ENCODE results near the gene MYCBP2.

The MYCBP2 gene

GRCh38 chr13:77338961-77339401 lies 12.1 kb upstream of the MYCBP2 start:
- Histone ChIP-seq H3K27ac (ENCODE audit: low read length) (no peak overlapping the region), H3K4me1 (ENCODE audit: control insufficient read depth, insufficient read depth, low read length) (no peaks in the 10 kb centered on the region), H3K27me3 (ENCODE audit: control insufficient read depth in 1 of 2, insufficient read depth in 2 of 2, low read length in 2 of 2) (no peaks in the 10 kb centered on the region), H3K36me3 (ENCODE audit: control insufficient read depth in 2 of 2, insufficient read depth in 2 of 2, low read length in 2 of 2) (no peaks in the 10 kb centered on the region), H3K9me3 (ENCODE audit: control insufficient read depth in 2 of 2, low read length in 2 of 2) (no peaks in the 10 kb centered on the region), H3K4me3 (ENCODE audit: low read length in 2 of 2) (no peak overlapping the region), H3K9ac (ENCODE audit: low read length in 2 of 2) (no peak overlapping the region)

GRCh38 chr13:77338329-77338728 lies 11.4 kb upstream of the MYCBP2 start:
- Histone ChIP-seq H3K4me1 (ENCODE audit: control insufficient read depth, insufficient read depth, low read length) (no peaks in the 10 kb centered on the region), H3K9me3 (ENCODE audit: control insufficient read depth in 2 of 2, low read length in 2 of 2) (no peaks in the 10 kb centered on the region), H3K27ac (ENCODE audit: low read length) (no peak overlapping the region), H3K27me3 (ENCODE audit: control insufficient read depth in 1 of 2, insufficient read depth in 2 of 2, low read length in 2 of 2) (no peaks in the 10 kb centered on the region), H3K36me3 (ENCODE audit: control insufficient read depth in 2 of 2, insufficient read depth in 2 of 2, low read length in 2 of 2) (no peaks in the 10 kb centered on the region), H3K4me3 (ENCODE audit: low read length in 2 of 2) (no peak overlapping the region), H3K9ac (ENCODE audit: low read length in 2 of 2) (no peak overlapping the region)

- H3K36me3 ChIP-seq (ENCODE audit: control insufficient read depth in 2 of 2, insufficient read depth in 2 of 2, low read length in 2 of 2), result no peaks in the 10 kb centered on the region
- no peaks in the 10 kb centered on the region for H3K27me3 ChIP-seq (ENCODE audit: control insufficient read depth in 1 of 2, insufficient read depth in 2 of 2, low read length in 2 of 2)
- H3K9me3 ChIP-seq (ENCODE audit: control insufficient read depth in 2 of 2, low read length in 2 of 2), result no peaks in the 10 kb centered on the region
- no peak overlapping the region for H3K9ac ChIP-seq (ENCODE audit: low read length in 2 of 2)
- no peak overlapping the region for H3K4me3 ChIP-seq (ENCODE audit: low read length in 2 of 2)
- H3K27ac ChIP-seq (ENCODE audit: low read length), result no peak overlapping the region
- no peaks in the 10 kb centered on the region for H3K4me1 ChIP-seq (ENCODE audit: control insufficient read depth, insufficient read depth, low read length)
These were observed 10.3 kb upstream of the MYCBP2 start for GRCh38 chr13:77337159-77337558.

GRCh38 chr13:77335543-77335942 lies 8.6 kb upstream of the MYCBP2 start:
- H3K4me3 ChIP-seq (ENCODE audit: low read length in 2 of 2), result no peak overlapping the region
- H3K4me1 ChIP-seq (ENCODE audit: control insufficient read depth, insufficient read depth, low read length), result no peaks in the 10 kb centered on the region
- H3K9ac ChIP-seq (ENCODE audit: low read length in 2 of 2), result no peak overlapping the region
- no peaks in the 10 kb centered on the region for H3K27me3 ChIP-seq (ENCODE audit: control insufficient read depth in 1 of 2, insufficient read depth in 2 of 2, low read length in 2 of 2)
- H3K36me3 ChIP-seq (ENCODE audit: control insufficient read depth in 2 of 2, insufficient read depth in 2 of 2, low read length in 2 of 2), result no peaks in the 10 kb centered on the region
- no peak overlapping the region for H3K27ac ChIP-seq (ENCODE audit: low read length)
- H3K9me3 ChIP-seq (ENCODE audit: control insufficient read depth in 2 of 2, low read length in 2 of 2), result no peaks in the 10 kb centered on the region

GRCh38 chr13:77333594-77333993 lies 6.7 kb upstream of the MYCBP2 start:
- Histone ChIP-seq H3K4me1 (ENCODE audit: control insufficient read depth, insufficient read depth, low read length) (peaks cover 4% of the 10 kb centered on the region), H3K27ac (ENCODE audit: low read length) (no peak overlapping the region), H3K36me3 (ENCODE audit: control insufficient read depth in 2 of 2, insufficient read depth in 2 of 2, low read length in 2 of 2) (no peaks in the 10 kb centered on the region), H3K4me3 (ENCODE audit: low read length in 2 of 2) (no peak overlapping the region), H3K27me3 (ENCODE audit: control insufficient read depth in 1 of 2, insufficient read depth in 2 of 2, low read length in 2 of 2) (no peaks in the 10 kb centered on the region), H3K9me3 (ENCODE audit: control insufficient read depth in 2 of 2, low read length in 2 of 2) (no peaks in the 10 kb centered on the region), H3K9ac (ENCODE audit: low read length in 2 of 2) (no peak overlapping the region)

- Histone ChIP-seq H3K27me3 (ENCODE audit: control insufficient read depth in 1 of 2, insufficient read depth in 2 of 2, low read length in 2 of 2) (no peaks in the 10 kb centered on the region), H3K36me3 (ENCODE audit: control insufficient read depth in 2 of 2, insufficient read depth in 2 of 2, low read length in 2 of 2) (no peaks in the 10 kb centered on the region), H3K9ac (ENCODE audit: low read length in 2 of 2) (no peak overlapping the region), H3K4me3 (ENCODE audit: low read length in 2 of 2) (no peak overlapping the region), H3K9me3 (ENCODE audit: control insufficient read depth in 2 of 2, low read length in 2 of 2) (no peaks in the 10 kb centered on the region), H3K4me1 (ENCODE audit: control insufficient read depth, insufficient read depth, low read length) (peaks cover 8% of the 10 kb centered on the region), H3K27ac (ENCODE audit: low read length) (no peak overlapping the region)
These were observed 4.5 kb upstream of the MYCBP2 start for GRCh38 chr13:77331421-77331820.

GRCh38 chr13:77329911-77330584 lies 3.2 kb upstream of the MYCBP2 start:
- Histone ChIP-seq H3K9me3 (ENCODE audit: control insufficient read depth in 2 of 2, low read length in 2 of 2) (no peaks in the 10 kb centered on the region), H3K9ac (ENCODE audit: low read length in 2 of 2) (peak overlapping the region; percentile 62 to 70), H3K4me3 (ENCODE audit: low read length in 2 of 2) (peak overlapping the region; percentile 90 to 93), H3K27me3 (ENCODE audit: control insufficient read depth in 1 of 2, insufficient read depth in 2 of 2, low read length in 2 of 2) (no peaks in the 10 kb centered on the region), H3K36me3 (ENCODE audit: control insufficient read depth in 2 of 2, insufficient read depth in 2 of 2, low read length in 2 of 2) (no peaks in the 10 kb centered on the region), H3K27ac (ENCODE audit: low read length) (peak overlapping the region; percentile 68), H3K4me1 (ENCODE audit: control insufficient read depth, insufficient read depth, low read length) (peaks cover 8% of the 10 kb centered on the region)

GRCh38 chr13:77329133-77329910 lies 2.4 kb upstream of the MYCBP2 start:
- Histone ChIP-seq H3K9me3 (ENCODE audit: control insufficient read depth in 2 of 2, low read length in 2 of 2) (no peaks in the 10 kb centered on the region), H3K4me3 (ENCODE audit: low read length in 2 of 2) (peak overlapping the region; percentile 90 to 93), H3K27me3 (ENCODE audit: control insufficient read depth in 1 of 2, insufficient read depth in 2 of 2, low read length in 2 of 2) (no peaks in the 10 kb centered on the region), H3K27ac (ENCODE audit: low read length) (peak overlapping the region; percentile 68), H3K36me3 (ENCODE audit: control insufficient read depth in 2 of 2, insufficient read depth in 2 of 2, low read length in 2 of 2) (no peaks in the 10 kb centered on the region), H3K9ac (ENCODE audit: low read length in 2 of 2) (peak overlapping the region; percentile 62 to 70), H3K4me1 (ENCODE audit: control insufficient read depth, insufficient read depth, low read length) (peaks cover 8% of the 10 kb centered on the region)

- H3K4me1 ChIP-seq (ENCODE audit: control insufficient read depth, insufficient read depth, low read length), result peaks cover 8% of the 10 kb centered on the region
- H3K27ac ChIP-seq (ENCODE audit: low read length), result peak overlapping the region; percentile 68
- no peaks in the 10 kb centered on the region for H3K36me3 ChIP-seq (ENCODE audit: control insufficient read depth in 2 of 2, insufficient read depth in 2 of 2, low read length in 2 of 2)
- peak overlapping the region; percentile 90 to 93 for H3K4me3 ChIP-seq (ENCODE audit: low read length in 2 of 2)
- H3K9ac ChIP-seq (ENCODE audit: low read length in 2 of 2), result peak overlapping the region; percentile 62 to 70
- no peaks in the 10 kb centered on the region for H3K27me3 ChIP-seq (ENCODE audit: control insufficient read depth in 1 of 2, insufficient read depth in 2 of 2, low read length in 2 of 2)
- no peaks in the 10 kb centered on the region for H3K9me3 ChIP-seq (ENCODE audit: control insufficient read depth in 2 of 2, low read length in 2 of 2)
These were observed 1.9 kb upstream of the MYCBP2 start for GRCh38 chr13:77328819-77329132.

GRCh38 chr13:77325371-77325980 lies 1.4 kb downstream of the MYCBP2 start:
- peaks cover 8% of the 10 kb centered on the region for H3K4me1 ChIP-seq (ENCODE audit: control insufficient read depth, insufficient read depth, low read length)

GRCh38 chr13:77323858-77324257 lies 3.0 kb downstream of the MYCBP2 start:
- Histone ChIP-seq H3K9me3 (ENCODE audit: control insufficient read depth in 2 of 2, low read length in 2 of 2) (no peaks in the 10 kb centered on the region), H3K27me3 (ENCODE audit: control insufficient read depth in 1 of 2, insufficient read depth in 2 of 2, low read length in 2 of 2) (no peaks in the 10 kb centered on the region), H3K36me3 (ENCODE audit: control insufficient read depth in 2 of 2, insufficient read depth in 2 of 2, low read length in 2 of 2) (no peaks in the 10 kb centered on the region), H3K27ac (ENCODE audit: low read length) (no peak overlapping the region), H3K9ac (ENCODE audit: low read length in 2 of 2) (no peak overlapping the region), H3K4me1 (ENCODE audit: control insufficient read depth, insufficient read depth, low read length) (peaks cover 6% of the 10 kb centered on the region), H3K4me3 (ENCODE audit: low read length in 2 of 2) (no peak overlapping the region)

More at GRCh38 chr13:77325371-77325980, 1.4 kb downstream of the MYCBP2 start:
- Histone ChIP-seq H3K27me3 (ENCODE audit: control insufficient read depth in 1 of 2, insufficient read depth in 2 of 2, low read length in 2 of 2) (no peaks in the 10 kb centered on the region), H3K9ac (ENCODE audit: low read length in 2 of 2) (peak overlapping the region; percentile 48 to 67), H3K4me3 (ENCODE audit: low read length in 2 of 2) (peak overlapping the region; percentile 87 to 92), H3K9me3 (ENCODE audit: control insufficient read depth in 2 of 2, low read length in 2 of 2) (no peaks in the 10 kb centered on the region), H3K36me3 (ENCODE audit: control insufficient read depth in 2 of 2, insufficient read depth in 2 of 2, low read length in 2 of 2) (no peaks in the 10 kb centered on the region), H3K27ac (ENCODE audit: low read length) (no peak overlapping the region)

Measured in stomach smooth muscle (tissue), 2 donors.